Measurements from ENCODE around the gene PPFIBP2. TPM values are rescaled to one million over a fixed set of nuclear protein-coding genes. Genes with fewer than 3 reads are reported as not detected.

PPFIBP2 gene
- total and polyA plus RNA-seq, 9 donors, result 40.9 to 72.5 (median 52.1) TPM

DNA sequence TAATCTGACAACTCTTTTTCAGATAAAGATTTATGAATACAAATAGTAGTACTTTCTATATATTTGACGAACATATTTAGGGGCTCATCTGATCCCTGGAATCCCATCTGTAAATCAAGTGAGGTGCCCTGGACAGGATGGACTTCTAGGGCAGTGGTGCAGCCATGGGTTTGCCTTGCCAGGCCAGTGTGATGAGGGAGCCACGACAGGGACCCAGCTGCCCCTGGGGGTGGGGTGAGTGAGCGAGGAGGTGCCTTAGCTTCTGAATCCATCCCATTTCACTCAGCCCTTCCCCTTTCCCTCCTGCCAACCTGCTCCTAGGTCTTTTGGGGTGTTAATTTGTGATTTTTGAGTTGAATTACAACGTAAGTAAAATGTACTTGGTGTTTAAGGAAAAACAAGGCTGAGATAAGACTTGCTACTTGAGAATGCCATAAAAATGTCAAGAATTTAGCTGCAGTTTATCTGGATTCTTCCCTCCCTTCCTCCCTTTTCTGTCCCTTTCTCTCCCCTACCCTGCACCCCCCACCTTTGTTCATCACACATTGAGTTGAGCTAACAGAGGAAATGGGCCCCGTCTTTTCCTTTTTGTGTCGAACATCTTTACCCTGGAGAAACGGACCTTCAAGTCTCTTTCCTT lies 60.8 kb downstream of the PPFIBP2 start:
- H3K27ac ChIP-seq (ENCODE audit: low read length), result no peak overlapping the region
- H3K27me3 ChIP-seq (ENCODE audit: control insufficient read depth, insufficient read depth, low read length), result peaks cover 16% of the 10 kb centered on the region
- peaks cover 60% of the 10 kb centered on the region for H3K4me1 ChIP-seq (ENCODE audit: control insufficient read depth, insufficient read depth, low read length)
- 60% methylated on average over 1 of the region's 7 CpGs for WGBS (ENCODE audit: insufficient coverage)
- no peak overlapping the region for H3K4me3 ChIP-seq (ENCODE audit: low read length)
- H3K36me3 ChIP-seq (ENCODE audit: control insufficient read depth, insufficient read depth, low read length), result no peaks in the 10 kb centered on the region
- no peaks in the 10 kb centered on the region for H3K9me3 ChIP-seq (replicated peaks; ENCODE audit: control insufficient read depth, low read depth, low read length)
- no peak for DNase-seq

DNA sequence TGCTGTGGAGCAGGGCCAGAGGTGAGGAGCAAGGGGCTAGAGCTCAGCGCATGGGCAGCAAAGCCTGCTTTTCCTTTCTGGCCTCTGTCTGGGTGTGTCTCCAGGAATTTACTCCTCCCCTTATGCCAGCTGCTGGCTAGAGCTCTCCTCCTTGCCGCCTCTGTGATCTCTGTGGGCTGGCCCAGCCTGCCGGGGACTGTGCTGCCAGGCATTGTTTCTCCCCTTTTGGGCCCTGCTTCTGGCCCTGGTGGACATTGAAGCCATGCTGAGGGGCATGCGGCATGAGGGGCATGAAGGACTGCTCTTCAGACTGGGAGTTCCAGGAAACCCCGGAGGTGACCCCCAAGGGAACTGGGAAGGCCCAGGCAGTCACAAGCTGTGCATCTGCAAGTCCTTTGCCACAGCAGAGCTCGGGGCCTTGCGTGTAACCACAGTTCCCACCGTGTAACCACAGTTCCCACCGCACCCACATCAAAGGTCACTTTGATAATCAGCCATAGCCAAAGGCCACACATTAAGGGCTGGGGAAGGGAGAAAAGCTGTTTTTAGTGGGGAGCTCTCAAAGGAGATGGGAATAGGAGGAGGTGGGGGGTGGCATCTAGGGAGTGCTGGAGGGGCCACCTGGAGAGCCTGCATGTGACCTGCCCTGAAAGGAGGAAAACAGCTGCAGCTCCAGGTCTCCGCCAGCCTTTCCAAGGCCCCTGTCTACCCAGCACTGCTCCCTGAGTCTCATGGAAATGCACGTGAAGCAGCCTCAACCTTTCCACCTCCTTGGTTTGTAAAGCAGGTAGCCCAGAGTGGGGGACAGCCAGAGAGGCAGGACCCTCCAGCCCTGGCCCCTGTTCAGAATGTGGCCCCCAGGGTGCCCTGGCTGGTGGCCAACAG lies 62.3 kb downstream of the PPFIBP2 start:
- 44% methylated on average over 8 of the region's 11 CpGs for WGBS (ENCODE audit: insufficient coverage)
- DNase-seq, result peak; percentile 71
- Histone ChIP-seq H3K4me3 (ENCODE audit: low read length) (peak overlapping the region; percentile 44), H3K9me3 (replicated peaks; ENCODE audit: control insufficient read depth, low read depth, low read length) (no peaks in the 10 kb centered on the region), H3K27me3 (ENCODE audit: control insufficient read depth, insufficient read depth, low read length) (peaks cover 16% of the 10 kb centered on the region), H3K36me3 (ENCODE audit: control insufficient read depth, insufficient read depth, low read length) (no peaks in the 10 kb centered on the region), H3K4me1 (ENCODE audit: control insufficient read depth, insufficient read depth, low read length) (peaks cover 72% of the 10 kb centered on the region), H3K27ac (ENCODE audit: low read length) (peak overlapping the region; percentile 97)

- Histone ChIP-seq H3K4me1 (ENCODE audit: control insufficient read depth, insufficient read depth, low read length) (peaks cover 73% of the 10 kb centered on the region), H3K9me3 (replicated peaks; ENCODE audit: control insufficient read depth, low read depth, low read length) (no peaks in the 10 kb centered on the region), H3K4me3 (ENCODE audit: low read length) (peak overlapping the region; percentile 44), H3K27me3 (ENCODE audit: control insufficient read depth, insufficient read depth, low read length) (peaks cover 16% of the 10 kb centered on the region), H3K27ac (ENCODE audit: low read length) (peak overlapping the region; percentile 97), H3K36me3 (ENCODE audit: control insufficient read depth, insufficient read depth, low read length) (no peaks in the 10 kb centered on the region)
- DNase-seq, result peak; percentile 96
- 9% methylated on average over 7 of the region's 13 CpGs for WGBS (ENCODE audit: insufficient coverage)
These were observed 63.0 kb downstream of the PPFIBP2 start for GRCh38 chr11:7576726-7577290.

- H3K4me1 ChIP-seq (ENCODE audit: control insufficient read depth, insufficient read depth, low read length), result peaks cover 71% of the 10 kb centered on the region
These were observed 63.7 kb downstream of the PPFIBP2 start for GRCh38 chr11:7577291-7578190.

DNA sequence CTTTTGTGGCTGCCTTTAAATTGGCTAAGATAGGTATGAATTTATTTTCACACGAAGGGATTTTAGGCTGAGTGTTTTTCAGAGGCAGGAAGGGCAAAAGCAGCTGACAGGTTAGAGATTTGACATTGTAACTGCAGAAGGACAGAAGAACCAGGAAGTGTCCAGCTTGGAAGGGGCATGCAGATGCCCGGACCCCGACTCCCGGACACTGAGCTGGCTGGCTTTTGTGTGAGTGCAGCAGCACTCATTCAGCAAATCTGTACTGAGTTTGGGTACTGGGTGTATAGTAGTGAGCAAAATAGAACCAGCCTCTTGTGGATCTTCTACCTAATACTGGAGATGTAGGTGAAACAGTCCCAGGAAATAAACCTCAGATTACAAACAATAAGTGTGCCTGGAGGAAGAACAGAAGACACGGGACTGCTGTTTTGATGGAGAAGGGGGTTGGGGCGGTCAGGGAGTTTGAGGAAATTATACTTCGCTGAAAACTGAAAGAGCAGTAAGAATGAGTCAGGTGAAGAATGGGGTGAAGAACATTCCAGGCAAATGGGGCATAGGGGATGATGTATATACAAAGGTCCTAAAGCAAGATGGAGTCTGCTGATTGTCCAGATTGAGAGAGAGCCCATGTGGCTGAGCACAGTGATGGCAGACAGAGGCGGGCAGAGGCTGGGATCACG lies 64.6 kb downstream of the PPFIBP2 start:
- peak overlapping the region; percentile 97 for H3K27ac ChIP-seq (ENCODE audit: low read length)
- H3K4me1 ChIP-seq (ENCODE audit: control insufficient read depth, insufficient read depth, low read length), result peaks cover 74% of the 10 kb centered on the region
- no peaks in the 10 kb centered on the region for H3K9me3 ChIP-seq (replicated peaks; ENCODE audit: control insufficient read depth, low read depth, low read length)
- peaks cover 16% of the 10 kb centered on the region for H3K27me3 ChIP-seq (ENCODE audit: control insufficient read depth, insufficient read depth, low read length)
- DNase-seq, result no peak
- peak overlapping the region; percentile 44 for H3K4me3 ChIP-seq (ENCODE audit: low read length)
- no peaks in the 10 kb centered on the region for H3K36me3 ChIP-seq (ENCODE audit: control insufficient read depth, insufficient read depth, low read length)
- 38% methylated on average over 5 of the region's 9 CpGs for WGBS (ENCODE audit: insufficient coverage)

More at GRCh38 chr11:7577291-7578190, 63.7 kb downstream of the PPFIBP2 start:
- DNase-seq, result peak; percentile 87
- Histone ChIP-seq H3K27me3 (ENCODE audit: control insufficient read depth, insufficient read depth, low read length) (peaks cover 16% of the 10 kb centered on the region), H3K9me3 (replicated peaks; ENCODE audit: control insufficient read depth, low read depth, low read length) (no peaks in the 10 kb centered on the region), H3K27ac (ENCODE audit: low read length) (peak overlapping the region; percentile 97), H3K4me3 (ENCODE audit: low read length) (peak overlapping the region; percentile 44), H3K36me3 (ENCODE audit: control insufficient read depth, insufficient read depth, low read length) (no peaks in the 10 kb centered on the region)
- WGBS (ENCODE audit: insufficient coverage), result under 1% methylated on average over 15 of the region's 16 CpGs

GRCh38 chr11:7579361-7579791 lies 65.6 kb downstream of the PPFIBP2 start:
- WGBS (ENCODE audit: insufficient coverage), result no CpG with 5 or more reads among the region's 1 CpG
- Histone ChIP-seq H3K27me3 (ENCODE audit: control insufficient read depth, insufficient read depth, low read length) (peaks cover 12% of the 10 kb centered on the region), H3K27ac (ENCODE audit: low read length) (peak overlapping the region; percentile 63), H3K4me3 (ENCODE audit: low read length) (no peak overlapping the region), H3K9me3 (replicated peaks; ENCODE audit: control insufficient read depth, low read depth, low read length) (no peaks in the 10 kb centered on the region), H3K36me3 (ENCODE audit: control insufficient read depth, insufficient read depth, low read length) (no peaks in the 10 kb centered on the region), H3K4me1 (ENCODE audit: control insufficient read depth, insufficient read depth, low read length) (peaks cover 68% of the 10 kb centered on the region)
- DNase-seq, result peak; percentile 89

- peak; percentile 70 for DNase-seq
- H3K27ac ChIP-seq (ENCODE audit: low read length), result peak overlapping the region; percentile 37
- WGBS (ENCODE audit: insufficient coverage), result 25% methylated on average over 2 of the region's 2 CpGs
These were observed 67.3 kb downstream of the PPFIBP2 start for GRCh38 chr11:7581021-7581590.

DNA sequence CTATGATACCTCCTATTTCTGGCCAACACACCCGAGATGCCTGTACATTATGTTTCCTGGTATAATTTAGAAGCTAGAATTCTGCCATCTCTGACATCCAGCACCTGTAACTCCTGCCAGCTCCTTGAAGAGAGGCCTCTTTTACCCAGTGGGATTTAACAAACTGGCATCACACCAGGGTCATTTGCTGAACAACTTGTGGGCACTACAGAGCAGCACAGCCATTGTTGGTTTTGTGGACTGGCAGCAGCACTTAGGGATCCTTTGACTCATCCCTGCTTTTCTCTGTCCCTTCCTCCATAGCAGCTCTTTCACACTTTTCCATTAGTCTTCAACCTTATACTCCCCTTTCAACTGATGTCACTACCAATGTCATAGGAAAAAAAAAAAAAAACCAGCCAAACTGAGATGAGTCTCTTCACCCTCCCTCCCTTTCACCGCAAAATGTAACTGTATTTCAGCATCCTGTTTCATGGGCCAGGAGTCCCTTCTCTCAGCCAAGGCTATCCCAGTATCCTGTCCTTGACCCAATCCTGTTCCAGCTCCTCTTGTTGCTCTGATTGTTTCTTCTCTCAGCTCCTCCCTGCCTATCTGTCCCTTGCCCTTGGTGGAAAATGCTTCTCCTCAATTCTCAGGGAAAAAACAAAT lies 68.7 kb downstream of the PPFIBP2 start:
- H3K9me3 ChIP-seq (replicated peaks; ENCODE audit: control insufficient read depth, low read depth, low read length), result no peaks in the 10 kb centered on the region
- H3K4me3 ChIP-seq (ENCODE audit: low read length), result no peak overlapping the region
- DNase-seq, result peak; percentile 74
- 43% methylated on average over 1 of the region's 2 CpGs for WGBS (ENCODE audit: insufficient coverage)
- peaks cover 2% of the 10 kb centered on the region for H3K27me3 ChIP-seq (ENCODE audit: control insufficient read depth, insufficient read depth, low read length)
- H3K36me3 ChIP-seq (ENCODE audit: control insufficient read depth, insufficient read depth, low read length), result no peaks in the 10 kb centered on the region
- peaks cover 48% of the 10 kb centered on the region for H3K4me1 ChIP-seq (ENCODE audit: control insufficient read depth, insufficient read depth, low read length)
- peak overlapping the region; percentile 43 for H3K27ac ChIP-seq (ENCODE audit: low read length)

More at GRCh38 chr11:7581021-7581590, 67.3 kb downstream of the PPFIBP2 start:
- H3K4me1 ChIP-seq (ENCODE audit: control insufficient read depth, insufficient read depth, low read length), result peaks cover 58% of the 10 kb centered on the region
- no peak overlapping the region for H3K4me3 ChIP-seq (ENCODE audit: low read length)
- no peaks in the 10 kb centered on the region for H3K36me3 ChIP-seq (ENCODE audit: control insufficient read depth, insufficient read depth, low read length)
- peaks cover 5% of the 10 kb centered on the region for H3K27me3 ChIP-seq (ENCODE audit: control insufficient read depth, insufficient read depth, low read length)
- no peaks in the 10 kb centered on the region for H3K9me3 ChIP-seq (replicated peaks; ENCODE audit: control insufficient read depth, low read depth, low read length)
